Measurements from ENCODE around the gene CCNJL.

CCNJL gene

GRCh38 chr5:160227012-160227411, 85.4 kb downstream of the CCNJL start:
- H3K4me3 ChIP-seq (ENCODE audit: low read depth, low read length): no peak overlapping the region
- DNase-seq (ENCODE audit: low read depth, low spot score): no peak
- TF ChIP-seq CTCF (IDR thresholded peaks at IDR 0.05; ENCODE audit: low read depth, low read length): no peak
- in situ Hi-C loops (cut with HindIII; ENCODE audit: low sequenced_read_pairs): no loop called here

- TF ChIP-seq CTCF (IDR thresholded peaks at IDR 0.05; ENCODE audit: low read depth, low read length): no peak
- in situ Hi-C loops (cut with HindIII; ENCODE audit: low sequenced_read_pairs): no loop called here
- H3K4me3 ChIP-seq (ENCODE audit: low read depth, low read length): no peak overlapping the region
- no peak for DNase-seq (ENCODE audit: low read depth, low spot score)
Observed at GRCh38 chr5:160221082-160221481, 91.3 kb downstream of the CCNJL start.

DNA sequence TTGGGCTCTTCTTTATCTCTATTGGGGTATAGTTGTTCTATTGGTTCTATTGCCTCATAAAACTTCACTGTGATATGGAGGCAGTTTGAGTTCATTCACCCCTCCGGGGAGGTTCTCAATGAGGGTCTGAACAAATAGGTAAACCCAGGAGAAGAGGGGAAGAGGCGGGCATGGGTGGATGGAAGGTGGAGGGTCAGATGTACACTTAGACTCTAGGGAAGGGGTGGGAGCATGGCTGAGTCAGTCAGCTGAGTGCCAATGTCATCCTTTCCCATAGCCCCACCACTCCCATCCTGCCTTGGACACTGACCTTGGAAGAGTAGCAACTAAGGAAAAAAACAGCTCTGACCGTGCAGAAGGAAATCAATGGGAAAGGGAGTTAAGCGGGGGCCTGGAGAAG, 93.0 kb downstream of the CCNJL start:
- in situ Hi-C loops (cut with HindIII; ENCODE audit: low sequenced_read_pairs): no loop called here
- no peak for TF ChIP-seq CTCF (IDR thresholded peaks at IDR 0.05; ENCODE audit: low read depth, low read length)
- DNase-seq (ENCODE audit: low read depth, low spot score): no peak
- no peak overlapping the region for H3K4me3 ChIP-seq (ENCODE audit: low read depth, low read length)

DNA sequence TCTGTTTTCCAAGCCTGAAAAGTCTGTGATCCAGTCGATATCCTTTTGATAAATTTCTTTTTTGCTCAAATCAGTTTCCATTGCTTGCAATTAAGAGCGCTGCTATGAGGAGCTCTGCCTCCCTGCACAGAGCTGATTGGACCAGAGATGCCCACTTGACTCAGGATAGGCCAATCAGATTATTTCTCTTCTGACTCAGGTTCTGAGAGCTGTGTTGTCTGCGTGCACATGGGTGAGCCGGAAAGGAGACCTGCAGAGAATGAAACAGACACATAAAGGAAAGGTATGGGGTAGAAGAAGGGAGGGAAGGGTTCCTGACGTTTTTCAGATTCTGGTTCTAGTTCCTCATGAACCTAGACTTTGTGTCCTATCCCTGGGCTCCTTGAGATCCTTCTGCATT, 98.8 kb downstream of the CCNJL start:
- DNase-seq (ENCODE audit: low read depth, low spot score): no peak
- H3K4me3 ChIP-seq (ENCODE audit: low read depth, low read length): no peak overlapping the region
- in situ Hi-C loops (cut with HindIII; ENCODE audit: low sequenced_read_pairs): no loop called here
- no peak for TF ChIP-seq CTCF (IDR thresholded peaks at IDR 0.05; ENCODE audit: low read depth, low read length)

- TF ChIP-seq CTCF (IDR thresholded peaks at IDR 0.05; ENCODE audit: low read depth, low read length): no peak
- in situ Hi-C loops (cut with HindIII; ENCODE audit: low sequenced_read_pairs): no loop called here
- no peak overlapping the region for H3K4me3 ChIP-seq (ENCODE audit: low read depth, low read length)
- DNase-seq (ENCODE audit: low read depth, low spot score): no peak
Observed at GRCh38 chr5:160211352-160211751, 101.0 kb downstream of the CCNJL start.

DNA sequence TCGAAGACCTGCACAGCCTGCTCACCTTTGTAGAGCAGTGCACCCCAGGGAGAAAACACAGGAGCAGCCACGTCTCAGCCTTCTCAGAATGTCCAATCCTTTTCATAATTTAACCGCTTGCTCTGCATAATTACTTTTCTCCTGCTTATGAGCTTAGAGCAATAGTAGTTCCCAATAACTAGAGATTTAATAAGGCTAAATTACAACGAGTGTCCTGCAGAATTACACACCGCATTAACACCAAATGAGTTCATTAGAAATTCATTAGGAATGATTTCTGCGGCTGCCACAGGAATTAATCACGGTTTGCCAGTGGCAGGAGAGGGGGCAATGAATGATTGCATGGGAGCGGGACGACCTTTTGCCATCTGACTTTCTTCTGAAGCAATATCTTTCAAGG, 101.8 kb downstream of the CCNJL start:
- TF ChIP-seq CTCF (IDR thresholded peaks at IDR 0.05; ENCODE audit: low read depth, low read length): no peak
- DNase-seq (ENCODE audit: low read depth, low spot score): no peak
- in situ Hi-C loops (cut with HindIII; ENCODE audit: low sequenced_read_pairs): no loop called here
- no peak overlapping the region for H3K4me3 ChIP-seq (ENCODE audit: low read depth, low read length)

DNA sequence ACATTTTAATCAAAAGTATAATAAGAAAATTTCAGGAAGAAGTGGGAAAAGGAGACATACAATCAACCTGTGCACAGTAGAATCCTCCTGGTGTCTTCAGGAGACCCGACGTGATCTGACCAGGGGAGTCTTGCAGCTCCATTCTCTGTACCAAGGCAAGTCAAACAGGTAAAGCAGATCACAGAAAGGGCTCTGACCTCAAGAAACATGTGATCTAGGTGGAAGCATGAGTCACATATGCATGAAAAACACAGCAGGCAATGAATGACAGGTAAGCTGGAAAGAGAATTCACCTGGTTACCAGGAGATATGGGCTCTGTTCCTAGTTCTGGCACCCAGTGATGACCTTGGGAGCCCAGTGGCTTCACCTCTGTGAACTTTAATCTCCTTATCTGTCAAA, 102.4 kb downstream of the CCNJL start:
- no peak overlapping the region for H3K4me3 ChIP-seq (ENCODE audit: low read depth, low read length)
- DNase-seq (ENCODE audit: low read depth, low spot score): no peak
- TF ChIP-seq CTCF (IDR thresholded peaks at IDR 0.05; ENCODE audit: low read depth, low read length): no peak
- in situ Hi-C loops (cut with HindIII; ENCODE audit: low sequenced_read_pairs): no loop called here

Measured in astrocyte of the spinal cord (primary cell).